ENCODE results near the gene VSIR.

GRCh38 chr10:71770789-71771188, 2.5 kb downstream of the VSIR start:
- TF ChIP-seq CTCF (IDR thresholded peaks at IDR 0.05) = no peak
- no peak for TF ChIP-seq POLR2A (IDR thresholded peaks at IDR 0.05)
